GM12878 (cell line): ENCODE data around the gene ZNF354B. TPM values are rescaled to one million over a fixed set of nuclear protein-coding genes. Genes with fewer than 3 reads are reported as not detected.

Experiments used
- ATAC-seq: fragments of 200-7000 bp; cut with Tn5 transposase; 3 replicates; pipeline ENCODE4 v1.9.1; 2020; ENCODE audit warnings: mild to moderate bottlenecking, moderate library complexity
- BruUV-seq: library from RNA; stranded (reverse); fragments of 400-500 nt; replicated peaks from 2 replicates; lab custom pipeline; 2021; lab: Mats Ljungman, UMichigan
- CTCF ChIA-PET: fragments of 300-600 bp; sonication (Branson Sonifier 250); formaldehyde crosslinking; extraction: SDS; loops from one replicate; lab custom pipeline; 2021; ENCODE audit warnings: inconsistent platforms; lab: Yijun Ruan, JAX
- POLR2A ChIA-PET: fragments of 350-600 bp; formaldehyde crosslinking; extraction: SDS; loops from one replicate; lab custom pipeline; 2021; ENCODE audit warnings: inconsistent platforms; lab: Charles Lee
- RAD21 ChIA-PET: fragments of 300-600 bp; sonication (Branson Sonifier 250); formaldehyde crosslinking; loops from one replicate; lab custom pipeline; 2023; ENCODE audit warnings: antibody characterized with exemption; ENCODE audit not compliant: unreplicated experiment; lab: Charles Lee
- SMC1A ChIA-PET: fragments of 300-600 bp; sonication (Branson Sonifier 250); formaldehyde crosslinking; loops from one replicate; lab custom pipeline; 2023; ENCODE audit not compliant: unreplicated experiment, uncharacterized antibody; lab: Charles Lee
- DNase-seq: peaks from one replicate; pipeline ENCODE4 v3.0.0-alpha.2; 2011; ENCODE audit warnings: low read depth, low spot score
- FAIRE-seq: peaks from 3 replicates; lab custom pipeline; 2011; peaks lifted over from hg19 to GRCh38; lab: Jason Lieb, UNC
- H2AFZ ChIP-seq: 2 replicates; pipeline ENCODE4 v1.6.0; 2011; ENCODE audit warnings: low read depth, low read length, control low read depth; ENCODE audit not compliant: control insufficient read depth
- H3K27ac ChIP-seq: 2 replicates; pipeline ENCODE4 v1.5.1; 2011; ENCODE audit warnings: control low read depth; ENCODE audit not compliant: control insufficient read depth, insufficient read depth
- H3K27me3 ChIP-seq, 2 experiments: replicated peaks in 1 of 2; 2 replicates each; pipeline versions ENCODE4 v1.6.0 to v1.6.1; 2011; ENCODE audit warnings: low read length in 1 of 2; ENCODE audit not compliant: control insufficient read depth in 2 of 2, insufficient read depth in 2 of 2
- H3K36me3 ChIP-seq, 2 experiments: 2 replicates each; pipeline ENCODE4 v1.5.1; 2011; ENCODE audit warnings: low read length in 1 of 2; ENCODE audit not compliant: control insufficient read depth in 2 of 2, insufficient read depth in 2 of 2
- H3K4me1 ChIP-seq: 2 replicates; pipeline ENCODE4 v1.6.1; 2011; ENCODE audit warnings: mild to moderate bottlenecking, low read length, moderate library complexity, mixed read lengths; ENCODE audit not compliant: control insufficient read depth, insufficient read depth
- H3K4me2 ChIP-seq: 2 replicates; pipeline ENCODE4 v1.6.0; 2011; ENCODE audit warnings: control low read depth; ENCODE audit not compliant: control insufficient read depth, insufficient read depth
- H3K4me3 ChIP-seq: fragments of 200-600 bp; sonication (generic); 2 replicates; pipeline ENCODE4 v1.5.1; 2016
- H3K79me2 ChIP-seq: 2 replicates; pipeline ENCODE4 v1.6.0; 2011; ENCODE audit warnings: low read length; ENCODE audit not compliant: control insufficient read depth, insufficient read depth
- H3K9ac ChIP-seq: 2 replicates; pipeline ENCODE4 v1.8.0; 2011; ENCODE audit warnings: low read length, control low read depth, mixed read lengths; ENCODE audit not compliant: control insufficient read depth, insufficient read depth
- H3K9me3 ChIP-seq: replicated peaks from 3 replicates; pipeline ENCODE4 v1.5.1; 2011; ENCODE audit warnings: mild to moderate bottlenecking, low read length; ENCODE audit not compliant: control insufficient read depth, insufficient read depth
- H4K20me1 ChIP-seq: 2 replicates; pipeline ENCODE4 v1.6.0; 2011; ENCODE audit not compliant: control insufficient read depth, insufficient read depth
- BCL11A ChIP-seq: IDR thresholded peaks from 2 replicates; pipeline ENCODE4 v1.6.1; 2011; ENCODE audit warnings: low read depth, low read length
- E2F8 ChIP-seq: fragments of 450-650 bp; IDR thresholded peaks from 2 replicates; pipeline ENCODE4 v1.6.1; 2018; ENCODE audit warnings: mild to moderate bottlenecking, low read depth, moderate library complexity; ENCODE audit not compliant: partially characterized antibody
- EGR1 ChIP-seq, 2 experiments: IDR thresholded peaks; 1 replicate in 1 of 2; 2 replicates in 1 of 2; pipeline ENCODE4 v1.6.1; 2011 to 2012; ENCODE audit warnings: low read depth in 2 of 2, low read length in 2 of 2, borderline replicate concordance in 1 of 2, mild to moderate bottlenecking in 1 of 2, moderate library complexity in 1 of 2
- JUNB ChIP-seq: IDR thresholded peaks from 2 replicates; pipeline ENCODE4 v1.6.1; 2016; ENCODE audit warnings: antibody characterized with exemption, mild to moderate bottlenecking
- MTA3 ChIP-seq: IDR thresholded peaks from 2 replicates; pipeline ENCODE4 v1.6.1; 2012; ENCODE audit warnings: low read length, inconsistent platforms, borderline replicate concordance
- MXI1 ChIP-seq: fragments of 150-350 bp; IDR thresholded peaks from 2 replicates; pipeline ENCODE4 v1.6.1; 2011; ENCODE audit warnings: low read depth, mild to moderate bottlenecking, inconsistent platforms, low read length, improper control_type of control experiment
- NFYA ChIP-seq: IDR thresholded peaks from 2 replicates; pipeline ENCODE4 v1.6.1; 2011; ENCODE audit warnings: low read depth, mild to moderate bottlenecking, low read length, improper control_type of control experiment, borderline replicate concordance
- NR2C1 ChIP-seq: fragments of 450-650 bp; IDR thresholded peaks from 2 replicates; pipeline ENCODE4 v1.6.1; 2017; ENCODE audit warnings: antibody characterized with exemption, mild to moderate bottlenecking, moderate library complexity
- PBX3 ChIP-seq: IDR thresholded peaks from 2 replicates; pipeline ENCODE4 v1.6.1; 2011; ENCODE audit warnings: mild to moderate bottlenecking, low read depth, low read length, moderate library complexity; ENCODE audit not compliant: insufficient replicate concordance
- PRDM15 ChIP-seq: fragments of 450-650 bp; formaldehyde crosslinking; IDR thresholded peaks from 2 replicates; pipeline ENCODE4 v1.4.0; 2020; ENCODE audit warnings: mild to moderate bottlenecking, moderate library complexity
- RAD51 ChIP-seq: fragments of 450-650 bp; IDR thresholded peaks from 2 replicates; pipeline ENCODE4 v1.6.1; 2016; ENCODE audit warnings: moderate library complexity, mild to moderate bottlenecking, inconsistent platforms
- ZNF207 ChIP-seq: fragments of 450-650 bp; IDR thresholded peaks from 2 replicates; pipeline ENCODE4 v1.6.1; 2014; ENCODE audit warnings: antibody characterized with exemption, mild to moderate bottlenecking, borderline replicate concordance
- ZNF217 ChIP-seq: fragments of 450-650 bp; IDR thresholded peaks from 2 replicates; pipeline ENCODE4 v1.6.1; 2017; ENCODE audit warnings: antibody characterized with exemption, mild to moderate bottlenecking
- ZZZ3 ChIP-seq: IDR thresholded peaks from 2 replicates; pipeline ENCODE4 v1.6.1; 2011; ENCODE audit warnings: low read depth; ENCODE audit not compliant: control insufficient read depth, insufficient read length
- WGBS: methylation state at CpG from one replicate; pipeline ENCODE4 v1.1.6; 2016; ENCODE audit warnings: low lambda C conversion rate; ENCODE audit not compliant: insufficient replicate concordance, insufficient coverage; ENCODE audit errors: missing lambda C conversion rate; 5-methylcytosine and 5-hydroxymethylcytosine counted together
- in situ Hi-C: fragments of 300-500 bp; cut with MboI; formaldehyde crosslinking; loops from 9 replicates; pipeline ENCODE4 v1.14.3; 2018; ENCODE audit warnings: mixed read lengths
- intact Hi-C: fragments of 100-400 bp; cut with micrococcal nuclease; formaldehyde crosslinking; loops from one replicate; pipeline ENCODE4 v1.14.2; 2022; ENCODE audit not compliant: unreplicated experiment
- polyA plus RNA-seq, 11 experiments: library from polyadenylated mRNA; depleted of rRNA in 4 of 11; unstranded in 6 of 11; stranded (reverse) in 5 of 11; fragments of >200 nt; fragmentation: Nextera tagmentation in 4 of 11; fragmentation: Illumina TruSeq in 1 of 11; extraction: Ambion mirVana in 4 of 11; extraction: Trizol in 1 of 11; gene quantifications; 1 replicate in 1 of 11; 2 replicates in 10 of 11; pipeline versions ENCODE4 v1.2.1 to v1.2.3, GENCODE V29; 2011 to 2016; ENCODE audit warnings: inconsistent platforms in 2 of 11, missing spikeins in 2 of 11, low read depth in 1 of 11
- total RNA-seq, 4 experiments: library from RNA; depleted of rRNA in 3 of 4; stranded (reverse); fragments of >200 nt in 3 of 4; fragmentation: Illumina TruSeq in 1 of 4; extraction: Trizol in 1 of 4; gene quantifications; 2 replicates each; pipeline versions ENCODE4 v1.2.1 to v1.2.3, GENCODE V29; 2013 to 2021

The ZNF354B gene
- total and polyA plus RNA-seq, 10 of the 15 experiments (the other 5 are each of a cell fraction or from before 2014, with no cell fraction given), result 0.64 to 11.1 (median 4.9) TPM

- intact Hi-C loops (no loop called here), in situ Hi-C loops (no loop called here)
- ATAC-seq (no peak), DNase-seq (no peak), FAIRE-seq (no peak)
- peaks cover 9 to 10% of the 10 kb centered on the region in 2 experiments; a peak in 3 of 4 replicates for H3K36me3 ChIP-seq
- no peaks in the 10 kb centered on the region for H3K27me3 ChIP-seq
- H3K9me3 ChIP-seq, result peaks cover 4% of the 10 kb centered on the region
- BruUV-seq, result no TSS peak
- WGBS, result 71% methylated on average over 8 of the region's 8 CpGs
- TF ChIP-seq BCL11A (no peak), PBX3 (no peak), MXI1 (no peak), NFYA (no peak), ZNF207 (no peak), RAD51 (no peak), JUNB (no peak), E2F8 (no peak), EGR1 (IDR thresholded peaks at IDR 0.05; ENCODE audit: borderline replicate concordance in 1 of 2, low read depth in 2 of 2, low read length in 2 of 2) (no peak), PRDM15 (CRISPR knock-in tag) (no peak), ZZZ3 (no peak), ZNF217 (no peak), NR2C1 (no peak), MTA3 (no peak)
- no peak overlapping the region for H3K4me3 ChIP-seq
- H3K79me2 ChIP-seq, result no peaks in the 10 kb centered on the region
- ChIA-PET POLR2A (no interaction called here), RAD21 (no interaction called here), CTCF (no interaction called here), SMC1A (no interaction called here)
- no peaks in the 10 kb centered on the region for H3K4me1 ChIP-seq
- H3K9ac ChIP-seq, result no peak overlapping the region
- no peak overlapping the region for H3K4me2 ChIP-seq
- H3K27ac ChIP-seq, result no peak overlapping the region
- no peaks in the 10 kb centered on the region for H4K20me1 ChIP-seq
- no peak overlapping the region for H2AFZ ChIP-seq
Observed at GRCh38 chr5:178869577-178869976, 9.8 kb downstream of the ZNF354B start.
